GM12878 (cell line): ENCODE measurements around the gene ATP2C2.

Experiments used
- CTCF ChIP-seq, 3 experiments: IDR thresholded peaks in 2 of 3; conservative IDR thresholded peaks in 1 of 3; 2 replicates each; pipeline ENCODE4 v1.5.1; 2011; ENCODE audit warnings: low read depth in 3 of 3, low read length in 3 of 3, mild to moderate bottlenecking in 3 of 3, control low read depth in 2 of 3, moderate library complexity in 2 of 3, inconsistent platforms in 1 of 3, mixed read lengths in 1 of 3; ENCODE audit not compliant: control insufficient read depth in 2 of 3, insufficient read depth in 1 of 3; ENCODE audit errors: extremely low read depth in 1 of 3
- EGR1 ChIP-seq, 2 experiments: IDR thresholded peaks; 1 replicate in 1 of 2; 2 replicates in 1 of 2; pipeline ENCODE4 v1.6.1; 2011 to 2012; ENCODE audit warnings: low read depth in 2 of 2, low read length in 2 of 2, borderline replicate concordance in 1 of 2, mild to moderate bottlenecking in 1 of 2, moderate library complexity in 1 of 2
- EP300 ChIP-seq, 2 experiments: fragments of 150-350 bp in 1 of 2; IDR thresholded peaks; 2 replicates each; pipeline ENCODE4 v1.6.1; 2011 to 2012; ENCODE audit warnings: low read depth in 2 of 2, low read length in 2 of 2, borderline replicate concordance in 1 of 2, improper control_type of control experiment in 1 of 2, inconsistent platforms in 1 of 2; ENCODE audit not compliant: control insufficient read depth in 1 of 2
- FOS ChIP-seq: IDR thresholded peaks from 3 replicates; pipeline ENCODE4 v1.6.1; 2011; ENCODE audit warnings: borderline replicate concordance; ENCODE audit not compliant: insufficient read length; ENCODE audit errors: extremely low read depth
- NFIC ChIP-seq: IDR thresholded peaks from 2 replicates; pipeline ENCODE4 v1.6.1; 2012; ENCODE audit warnings: low read depth, mild to moderate bottlenecking, inconsistent platforms, low read length, moderate library complexity
- SP1 ChIP-seq: IDR thresholded peaks from one replicate; pipeline ENCODE4 v1.6.1; 2011; ENCODE audit warnings: low read depth, low read length
- SPI1 ChIP-seq: IDR thresholded peaks from 2 replicates; pipeline ENCODE4 v1.6.1; 2011; ENCODE audit warnings: low read depth, mild to moderate bottlenecking, low read length, moderate library complexity, borderline replicate concordance; ENCODE audit not compliant: insufficient read depth
- SRF ChIP-seq, 2 experiments: IDR thresholded peaks; 2 replicates each; pipeline ENCODE4 v1.6.1; 2011; ENCODE audit warnings: low read depth in 2 of 2, low read length in 2 of 2, mild to moderate bottlenecking in 1 of 2, moderate library complexity in 1 of 2
- TAF1 ChIP-seq: IDR thresholded peaks from 2 replicates; pipeline ENCODE4 v1.6.1; 2011; ENCODE audit warnings: mild to moderate bottlenecking, low read depth, low read length, borderline replicate concordance
- ZNF24 ChIP-seq: fragments of 450-650 bp; IDR thresholded peaks from 2 replicates; pipeline ENCODE4 v1.6.1; 2017; ENCODE audit warnings: antibody characterized with exemption, mild to moderate bottlenecking
- ZZZ3 ChIP-seq: IDR thresholded peaks from 2 replicates; pipeline ENCODE4 v1.6.1; 2011; ENCODE audit warnings: low read depth; ENCODE audit not compliant: control insufficient read depth, insufficient read length
- TF ChIP-seq, protein P1 (sequence below): IDR thresholded peaks from 2 replicates; pipeline ENCODE4 v1.6.1; 2012; ENCODE audit warnings: mild to moderate bottlenecking, low read depth, low read length
- TF ChIP-seq, protein P2 (sequence below): IDR thresholded peaks from 2 replicates; pipeline ENCODE4 v1.6.1; 2012; ENCODE audit warnings: low read length, inconsistent platforms

DNA sequence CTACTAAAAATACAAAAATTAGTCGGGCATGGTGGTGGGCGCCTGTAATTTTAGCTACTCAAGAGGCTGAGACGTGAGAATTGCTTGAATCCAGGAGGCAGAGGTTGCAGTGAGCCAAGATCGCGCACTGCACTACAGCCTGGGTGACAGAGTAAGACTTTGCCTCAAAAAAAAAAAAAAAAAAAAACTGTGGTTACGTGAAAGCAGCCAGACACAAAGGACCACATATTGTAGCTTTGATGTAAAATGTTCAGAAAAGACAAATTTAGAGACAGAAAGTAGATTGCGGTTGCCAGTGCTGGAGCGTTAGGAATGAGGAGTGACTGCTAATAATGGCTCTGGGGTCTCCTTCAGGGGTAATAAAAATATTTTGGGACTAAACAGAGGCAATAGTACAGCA lies 140.2 kb downstream of the ATP2C2 start:
- TF ChIP-seq NFIC (peak; percentile 50; the same call in 1 of the 2 replicates), ZNF24 (no peak), EGR1 (IDR thresholded peaks at IDR 0.05; ENCODE audit: borderline replicate concordance in 1 of 2, low read depth in 2 of 2, low read length in 2 of 2) (no peak), CTCF (IDR thresholded peaks at IDR 0.05 in 2 of 3, conservative IDR thresholded peaks at IDR 0.05 in 1 of 3; ENCODE audit: control insufficient read depth in 2 of 3, extremely low read depth in 1 of 3, insufficient read depth in 1 of 3, low read depth in 3 of 3, low read length in 3 of 3) (no peak), FOS (no peak), ZZZ3 (no peak), SP1 (no peak), EP300 (IDR thresholded peaks at IDR 0.05; ENCODE audit: borderline replicate concordance in 1 of 2, control insufficient read depth in 1 of 2, low read depth in 2 of 2, low read length in 2 of 2) (0 out of 4 replicates have a peak, but pooled peaks of 1 of the 2 experiments have one; percentile 7), TAF1 (no peak), SRF (IDR thresholded peaks at IDR 0.05; ENCODE audit: low read depth in 2 of 2, low read length in 2 of 2) (no peak), SPI1 (no peak)
- TF ChIP-seq, protein P1, sequence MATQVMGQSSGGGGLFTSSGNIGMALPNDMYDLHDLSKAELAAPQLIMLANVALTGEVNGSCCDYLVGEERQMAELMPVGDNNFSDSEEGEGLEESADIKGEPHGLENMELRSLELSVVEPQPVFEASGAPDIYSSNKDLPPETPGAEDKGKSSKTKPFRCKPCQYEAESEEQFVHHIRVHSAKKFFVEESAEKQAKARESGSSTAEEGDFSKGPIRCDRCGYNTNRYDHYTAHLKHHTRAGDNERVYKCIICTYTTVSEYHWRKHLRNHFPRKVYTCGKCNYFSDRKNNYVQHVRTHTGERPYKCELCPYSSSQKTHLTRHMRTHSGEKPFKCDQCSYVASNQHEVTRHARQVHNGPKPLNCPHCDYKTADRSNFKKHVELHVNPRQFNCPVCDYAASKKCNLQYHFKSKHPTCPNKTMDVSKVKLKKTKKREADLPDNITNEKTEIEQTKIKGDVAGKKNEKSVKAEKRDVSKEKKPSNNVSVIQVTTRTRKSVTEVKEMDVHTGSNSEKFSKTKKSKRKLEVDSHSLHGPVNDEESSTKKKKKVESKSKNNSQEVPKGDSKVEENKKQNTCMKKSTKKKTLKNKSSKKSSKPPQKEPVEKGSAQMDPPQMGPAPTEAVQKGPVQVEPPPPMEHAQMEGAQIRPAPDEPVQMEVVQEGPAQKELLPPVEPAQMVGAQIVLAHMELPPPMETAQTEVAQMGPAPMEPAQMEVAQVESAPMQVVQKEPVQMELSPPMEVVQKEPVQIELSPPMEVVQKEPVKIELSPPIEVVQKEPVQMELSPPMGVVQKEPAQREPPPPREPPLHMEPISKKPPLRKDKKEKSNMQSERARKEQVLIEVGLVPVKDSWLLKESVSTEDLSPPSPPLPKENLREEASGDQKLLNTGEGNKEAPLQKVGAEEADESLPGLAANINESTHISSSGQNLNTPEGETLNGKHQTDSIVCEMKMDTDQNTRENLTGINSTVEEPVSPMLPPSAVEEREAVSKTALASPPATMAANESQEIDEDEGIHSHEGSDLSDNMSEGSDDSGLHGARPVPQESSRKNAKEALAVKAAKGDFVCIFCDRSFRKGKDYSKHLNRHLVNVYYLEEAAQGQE, result no peak
- TF ChIP-seq, protein P2, sequence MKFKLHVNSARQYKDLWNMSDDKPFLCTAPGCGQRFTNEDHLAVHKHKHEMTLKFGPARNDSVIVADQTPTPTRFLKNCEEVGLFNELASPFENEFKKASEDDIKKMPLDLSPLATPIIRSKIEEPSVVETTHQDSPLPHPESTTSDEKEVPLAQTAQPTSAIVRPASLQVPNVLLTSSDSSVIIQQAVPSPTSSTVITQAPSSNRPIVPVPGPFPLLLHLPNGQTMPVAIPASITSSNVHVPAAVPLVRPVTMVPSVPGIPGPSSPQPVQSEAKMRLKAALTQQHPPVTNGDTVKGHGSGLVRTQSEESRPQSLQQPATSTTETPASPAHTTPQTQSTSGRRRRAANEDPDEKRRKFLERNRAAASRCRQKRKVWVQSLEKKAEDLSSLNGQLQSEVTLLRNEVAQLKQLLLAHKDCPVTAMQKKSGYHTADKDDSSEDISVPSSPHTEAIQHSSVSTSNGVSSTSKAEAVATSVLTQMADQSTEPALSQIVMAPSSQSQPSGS, result no peak; the same call in 1 of the 2 replicates
